Posterior cingulate gyrus (tissue), 11 donors: ENCODE measurements around the gene SETSIP.
"Not testable (repeated sequence)": the region's sequence is repeated elsewhere in the genome, so short reads cannot be mapped to it uniquely, and the experiment has no call there.

ENCODE experiments used
- DNase-seq, 10 donors: peaks; one replicate each; pipeline versions ENCODE4 v3.0.0 to v3.0.0-alpha.2; 2020 to 2021; ENCODE audit warnings: mixed read lengths in 3 of 10
- intact Hi-C: fragments of 100-400 bp; cut with DNase I; formaldehyde crosslinking; loops from one replicate; pipeline ENCODE4 v1.15.1; 2023

SETSIP gene

DNA sequence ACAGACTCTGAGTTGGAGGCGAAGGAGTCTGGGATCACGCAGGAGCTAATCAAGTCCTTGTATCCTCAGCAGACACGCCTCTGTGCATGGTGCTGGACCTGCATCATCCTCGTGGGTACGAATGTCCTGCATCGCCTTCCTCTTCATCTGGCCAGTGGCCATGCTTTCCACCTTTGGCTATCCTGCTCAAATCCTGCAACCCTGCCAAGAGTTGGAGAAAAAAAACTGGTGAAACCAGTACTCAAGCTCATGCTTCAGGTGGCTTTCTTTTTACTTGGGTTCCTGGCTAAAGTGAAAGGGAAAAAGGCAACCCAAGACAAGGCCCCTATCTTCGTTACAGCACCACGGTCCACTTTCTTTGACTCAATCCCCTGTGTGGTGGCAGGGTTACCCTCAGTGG lies 8.9 kb downstream of the SETSIP start:
- no peak for DNase-seq

DNA sequence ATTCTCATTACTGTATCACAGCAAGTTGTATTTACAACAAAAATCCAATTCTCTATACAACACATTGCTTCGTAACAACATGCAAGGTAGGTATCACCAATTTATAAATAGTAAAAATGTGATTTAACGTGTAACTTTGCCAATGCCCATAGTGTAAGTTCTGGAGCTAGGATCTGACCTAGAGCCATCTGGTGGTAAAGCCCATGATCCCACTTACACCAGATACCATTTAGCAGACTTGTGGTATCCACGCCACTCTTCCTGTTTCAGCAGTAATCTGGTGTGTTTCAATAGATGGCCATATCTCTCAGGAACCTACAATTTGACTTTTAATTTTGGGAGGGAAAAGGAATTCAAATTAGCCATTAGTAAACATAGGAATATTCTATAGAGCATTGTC lies 10.2 kb downstream of the SETSIP start:
- intact Hi-C loops = no loop called here
- DNase-seq = no peak

More for the DNA sequence above, 8.9 kb downstream of the SETSIP start:
- intact Hi-C loops = no loop called here

DNA sequence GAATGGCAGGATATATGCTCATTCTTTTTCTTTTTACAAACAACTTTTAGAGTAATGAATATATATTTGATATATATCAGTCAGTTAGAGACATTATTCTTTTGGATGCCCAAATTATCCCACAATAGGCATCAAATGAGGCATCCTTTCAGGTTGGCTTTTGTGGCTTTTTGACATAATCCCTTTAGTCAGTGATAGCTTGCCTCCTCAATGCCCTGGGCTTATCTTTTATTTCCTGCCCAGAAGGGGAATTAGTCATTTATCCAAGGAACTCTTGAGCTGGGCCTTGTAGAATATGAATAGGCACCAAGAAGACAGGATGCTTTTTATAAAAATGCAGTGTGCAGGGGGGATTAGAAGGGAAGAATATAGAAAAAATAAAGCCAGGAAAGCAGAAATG lies 23.3 kb downstream of the SETSIP start:
- intact Hi-C loops = no loop called here
- no peak for DNase-seq

DNA sequence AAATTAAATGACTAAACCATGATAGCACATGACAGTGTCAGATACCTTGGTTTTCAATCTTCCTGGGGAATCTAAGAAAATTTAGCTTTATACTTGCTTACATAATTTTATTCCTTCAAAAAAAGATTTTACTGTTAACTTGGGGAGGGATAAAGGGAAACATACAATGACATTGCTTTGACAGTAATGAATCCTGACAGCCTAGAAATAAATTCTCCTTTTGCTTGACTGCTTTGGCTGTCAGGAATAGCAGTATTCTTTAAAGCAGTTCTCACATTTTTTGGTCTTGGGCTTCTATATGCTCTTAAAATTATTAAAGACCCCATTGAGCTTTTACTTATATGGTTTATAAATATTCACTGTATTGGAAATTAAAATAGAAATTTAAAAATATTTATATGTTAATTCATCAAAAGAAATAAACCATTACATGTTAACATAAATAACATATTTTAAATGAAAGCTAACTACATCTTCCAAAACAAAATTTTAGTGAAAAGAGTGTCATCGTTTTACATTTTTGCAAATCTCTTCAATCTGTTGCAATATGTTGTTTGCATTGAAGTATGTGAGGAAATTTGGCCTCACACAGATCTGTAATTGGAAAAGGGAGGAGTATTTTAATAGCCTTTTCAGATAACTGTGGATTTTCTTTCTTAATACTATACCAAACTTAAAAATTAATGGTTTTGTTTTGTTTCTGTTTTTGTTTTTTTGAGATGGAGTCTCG lies 29.3 kb downstream of the SETSIP start:
- intact Hi-C loops = no loop called here

DNA sequence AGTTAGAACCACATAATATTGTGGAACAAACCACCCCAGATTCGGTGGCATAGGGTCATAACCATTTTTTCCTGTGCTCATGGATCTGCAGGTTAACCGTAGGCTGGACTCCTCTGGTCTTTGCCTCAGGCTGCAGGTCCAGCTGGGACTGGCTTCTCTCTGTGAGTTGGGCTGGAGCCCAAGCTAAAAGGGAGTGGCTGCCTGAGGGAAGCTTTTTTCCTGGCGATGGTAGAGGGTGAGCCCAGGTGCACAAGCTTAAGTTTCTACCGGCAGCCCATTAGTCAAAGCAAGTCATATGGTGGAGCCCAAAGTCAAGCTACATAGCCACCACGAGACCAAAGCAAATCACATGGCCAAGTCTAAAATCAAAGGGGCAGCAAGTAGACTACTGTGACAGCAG lies 31.6 kb downstream of the SETSIP start:
- intact Hi-C loops = no loop called here
- no peak for DNase-seq

More for the DNA sequence above, 29.3 kb downstream of the SETSIP start:
- DNase-seq = no peak

DNA sequence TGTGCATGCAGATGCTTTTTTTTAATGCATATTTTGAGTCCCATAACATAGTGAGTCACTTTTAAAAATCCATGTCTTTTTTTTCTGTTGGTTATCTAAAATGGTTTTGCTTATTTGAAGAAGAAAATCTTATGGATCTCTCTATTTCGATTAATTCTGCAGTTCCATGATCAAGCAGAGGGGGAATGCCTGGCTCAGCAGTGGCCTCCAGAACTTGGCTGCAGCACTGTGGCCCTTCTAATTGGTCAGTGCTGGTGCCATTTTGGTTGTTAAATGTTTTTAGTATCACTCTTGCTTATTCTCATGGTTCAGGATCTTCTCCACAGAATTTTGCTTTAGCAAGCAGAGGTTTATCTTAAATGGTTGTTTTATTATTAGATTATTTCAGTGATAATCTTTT lies 34.2 kb downstream of the SETSIP start:
- intact Hi-C loops = no loop called here
- DNase-seq = no peak

DNA sequence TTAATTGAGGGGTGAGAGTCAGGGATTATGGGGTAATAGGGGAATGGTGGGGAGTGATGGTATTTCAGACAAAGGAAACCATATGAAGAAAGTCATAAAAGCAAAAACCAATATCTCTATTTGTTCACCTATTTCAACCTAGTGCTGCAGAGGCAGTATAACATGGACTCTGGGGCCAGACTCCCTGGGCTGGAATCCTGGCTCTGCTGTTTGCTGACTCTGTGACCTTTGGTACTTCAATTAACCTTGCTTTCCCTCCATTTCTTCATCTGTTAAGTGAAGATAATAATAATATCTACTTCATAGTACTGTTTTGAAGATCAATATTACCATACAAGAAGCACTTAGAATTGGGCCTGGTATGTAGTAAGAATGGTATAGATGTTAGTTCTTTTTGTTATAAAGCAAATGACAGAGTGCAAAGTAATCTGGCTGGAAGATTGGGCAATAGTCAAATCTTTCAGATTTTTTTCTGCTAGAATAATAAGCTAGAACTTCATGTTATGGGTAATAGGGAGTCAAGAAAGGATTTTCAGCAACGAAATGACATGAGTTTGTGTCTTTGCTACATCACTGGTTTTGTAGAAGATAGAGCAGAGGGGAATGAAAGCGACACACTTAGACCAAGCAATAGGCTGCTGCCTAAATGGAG lies 36.4 kb downstream of the SETSIP start:
- DNase-seq = no peak
- intact Hi-C loops = no loop called here

DNA sequence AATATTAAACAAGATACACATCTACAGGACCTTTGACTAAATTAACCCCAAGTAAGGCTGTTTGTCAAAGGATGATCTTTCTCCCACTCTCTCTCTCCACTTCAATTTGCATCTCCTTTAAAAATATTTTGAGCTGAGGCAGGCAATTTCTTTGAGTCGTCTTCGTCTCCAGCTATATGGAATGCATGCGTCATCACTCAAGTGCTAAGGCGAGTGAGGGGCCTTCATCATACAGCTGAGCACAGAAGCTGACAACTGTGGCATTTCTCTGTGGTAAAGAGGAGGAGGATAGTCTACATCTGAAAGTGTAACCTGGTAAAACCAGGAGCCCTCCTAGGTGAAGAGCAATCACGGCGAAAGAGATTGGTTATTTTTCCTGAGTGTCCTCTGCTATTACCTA lies 37.8 kb downstream of the SETSIP start:
- no peak for DNase-seq

DNA sequence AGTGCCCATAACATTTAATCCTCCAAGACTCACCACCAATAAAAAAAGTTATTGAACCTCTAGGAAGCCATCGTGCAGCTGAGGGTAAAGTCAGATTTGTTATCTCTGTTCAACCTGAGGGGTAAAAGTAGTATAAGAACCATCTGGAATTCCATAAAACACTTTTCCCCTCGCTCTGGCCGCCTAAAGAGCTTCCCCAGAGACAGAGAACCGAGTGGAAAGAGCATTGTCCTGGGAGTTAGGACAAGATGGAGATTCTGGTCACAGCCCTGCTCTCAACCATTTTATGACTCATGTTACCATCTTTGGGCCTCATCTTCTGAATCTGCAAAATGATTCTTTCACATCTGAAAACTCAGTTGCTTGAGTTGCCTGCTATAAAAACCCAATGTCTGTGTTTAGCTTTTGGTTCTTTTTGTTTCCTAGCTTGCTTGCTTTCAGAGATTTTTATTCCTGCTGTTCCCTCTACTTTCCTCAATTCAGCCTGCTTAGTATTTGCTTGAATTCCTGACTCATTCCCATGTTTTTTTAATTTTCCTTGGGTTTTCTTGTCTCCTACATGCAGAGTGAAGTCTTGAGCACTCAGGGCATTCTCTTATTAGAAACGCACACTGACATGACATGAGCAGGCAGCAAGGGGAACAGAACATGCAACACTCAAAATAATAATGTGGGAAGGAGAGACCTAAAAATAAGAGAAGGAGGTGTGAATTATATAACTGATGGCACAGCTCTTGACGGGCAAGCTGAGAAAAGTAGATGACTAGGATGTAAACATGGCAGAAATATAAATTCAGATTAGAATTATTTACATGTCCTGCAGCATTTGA lies 43.7 kb downstream of the SETSIP start:
- DNase-seq = no peak

More for the DNA sequence above, 37.8 kb downstream of the SETSIP start:
- intact Hi-C loops = no loop called here

DNA sequence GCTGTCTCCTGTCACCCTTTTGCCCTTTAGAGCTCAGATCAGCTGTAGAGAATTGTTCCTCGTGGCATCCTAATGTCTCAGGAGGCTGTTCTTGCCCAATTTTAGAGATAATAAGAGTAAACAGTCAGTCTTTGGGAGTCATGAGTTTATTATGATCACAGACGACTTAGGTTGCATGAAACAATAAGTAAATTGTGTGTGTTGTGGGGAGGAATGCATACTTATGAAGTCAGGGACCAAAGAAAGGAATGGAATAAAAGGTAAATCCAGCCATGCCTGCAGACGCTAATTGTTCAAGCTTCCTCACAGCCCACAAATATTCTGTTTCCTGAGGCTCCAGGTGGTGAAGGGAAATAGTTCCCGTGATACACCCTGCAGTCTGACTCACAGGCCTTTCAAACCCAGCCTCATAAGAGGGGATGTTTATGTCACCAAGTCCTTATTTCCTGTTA lies 44.5 kb downstream of the SETSIP start:
- intact Hi-C loops = no loop called here

More for the DNA sequence above, 43.7 kb downstream of the SETSIP start:
- intact Hi-C loops = no loop called here

DNA sequence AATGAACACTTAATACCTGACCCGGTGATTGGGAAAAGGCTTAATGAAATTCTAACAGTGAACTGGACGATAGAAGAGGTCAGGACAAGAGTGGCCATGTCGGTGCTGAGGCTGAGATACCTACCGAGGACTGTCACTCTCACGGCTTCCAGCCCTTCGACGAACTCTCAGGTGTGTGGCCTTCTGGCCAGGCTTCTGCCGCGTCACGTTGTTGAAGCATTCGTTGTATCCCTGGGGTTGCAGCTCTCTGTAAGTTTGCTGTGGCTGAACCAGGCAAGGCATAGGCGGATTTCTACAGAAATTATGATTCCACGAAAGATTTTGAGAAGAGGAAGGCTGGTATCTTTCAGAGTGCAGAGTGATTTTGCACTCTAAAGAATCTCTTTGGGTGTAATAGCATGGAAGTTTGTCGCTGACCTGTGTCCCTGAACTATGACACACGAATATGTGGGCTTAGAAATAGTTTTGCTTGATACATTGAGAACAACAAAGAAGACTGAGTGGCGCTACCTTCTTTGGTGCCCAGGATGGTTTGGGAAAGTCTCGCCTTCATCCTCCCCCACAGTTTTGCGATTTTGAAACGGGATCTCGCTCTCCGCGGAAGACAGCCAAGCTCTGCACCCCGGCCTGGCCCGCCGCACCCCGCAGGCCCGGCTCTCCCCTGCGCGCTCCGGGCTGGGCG lies 45.8 kb downstream of the SETSIP start:
- peak in 2 of 10 donors; percentile 50 to 85 for DNase-seq
- intact Hi-C loops = no loop called here

More for the DNA sequence above, 44.5 kb downstream of the SETSIP start:
- DNase-seq = no peak

DNA sequence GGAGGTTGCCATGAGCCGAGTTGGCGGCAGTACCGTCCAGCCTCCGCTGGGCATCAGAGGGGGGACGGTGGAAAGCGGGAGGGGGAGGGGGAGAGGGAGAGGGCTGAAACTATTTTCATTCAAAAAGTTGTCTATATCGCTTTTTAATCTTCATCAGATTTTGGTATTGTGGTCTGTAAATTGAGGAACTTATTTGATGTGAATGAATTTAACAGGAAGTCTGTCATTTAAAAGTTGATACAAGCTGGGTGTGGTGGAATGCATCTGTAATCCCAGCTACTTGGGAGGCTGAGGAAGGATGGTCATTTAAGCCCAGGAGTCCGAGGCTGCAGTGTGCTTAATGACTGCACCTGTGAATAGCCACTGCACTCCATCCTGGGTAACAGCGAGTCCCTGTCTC lies 48.4 kb downstream of the SETSIP start:
- intact Hi-C loops = no loop called here

DNA sequence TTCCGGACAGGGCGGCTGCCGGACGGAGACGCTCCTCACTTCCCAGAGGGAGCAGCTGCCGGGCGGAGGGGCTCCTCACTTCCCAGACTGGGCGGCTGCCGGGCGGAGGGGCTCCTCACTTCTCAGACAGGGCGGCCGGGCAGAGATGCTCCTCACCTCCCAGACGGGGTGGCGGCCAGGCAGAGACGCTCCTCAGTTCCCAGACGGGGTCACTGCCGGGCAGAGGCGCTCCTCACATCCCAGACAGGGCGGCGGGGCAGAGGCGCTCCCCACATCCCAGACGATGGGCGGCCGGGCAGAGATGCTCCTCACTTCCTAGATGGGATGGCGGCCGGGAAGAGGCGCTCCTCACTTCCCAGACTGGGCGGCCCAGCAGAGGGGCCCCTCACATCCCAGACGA lies 49.2 kb downstream of the SETSIP start:
- intact Hi-C loops = not testable (repeated sequence)
- peak in 1 of 10 donors; percentile 64 for DNase-seq

More for the DNA sequence above, 48.4 kb downstream of the SETSIP start:
- no peak for DNase-seq
